HepG2 (cell line): ENCODE data around the gene SAE1. TPM values are rescaled to one million over a fixed set of nuclear protein-coding genes. Genes with fewer than 3 reads are reported as not detected.

ENCODE experiments used
- ATM ChIP-seq: fragments of 450-650 bp; IDR thresholded peaks from 2 replicates; pipeline ENCODE4 v1.7.1; 2017; ENCODE audit warnings: mild to moderate bottlenecking, borderline replicate concordance
- ELF4 ChIP-seq: sonication (generic); formaldehyde crosslinking; IDR thresholded peaks from 2 replicates; pipeline ENCODE4 v1.5.0; 2020; ENCODE audit warnings: missing genetic modification reagents, mild to moderate bottlenecking, moderate library complexity, borderline replicate concordance
- FOXA3 ChIP-seq: IDR thresholded peaks from 2 replicates; pipeline ENCODE4 v1.6.1; 2016; ENCODE audit warnings: missing genetic modification reagents, missing compliant biosample characterization
- FOXK1 ChIP-seq: sonication (generic); formaldehyde crosslinking; IDR thresholded peaks from 2 replicates; pipeline ENCODE4 v1.4.0; 2020; ENCODE audit warnings: low read depth, missing genetic modification reagents, borderline replicate concordance
- KAT2B ChIP-seq: fragments of 150-350 bp; IDR thresholded peaks from 2 replicates; pipeline ENCODE4 v1.6.1; 2014; ENCODE audit warnings: low read depth, low read length, borderline replicate concordance
- MTA1 ChIP-seq: sonication (generic); formaldehyde crosslinking; IDR thresholded peaks from 2 replicates; pipeline ENCODE4 v1.4.0; 2020; ENCODE audit warnings: missing genetic modification reagents, mild to moderate bottlenecking, borderline replicate concordance
- NFE2L1 ChIP-seq: sonication (generic); formaldehyde crosslinking; IDR thresholded peaks from 2 replicates; pipeline ENCODE4 v1.4.0; 2020; ENCODE audit warnings: missing genetic modification reagents, mild to moderate bottlenecking, borderline replicate concordance
- PHF20 ChIP-seq: sonication (generic); formaldehyde crosslinking; IDR thresholded peaks from 2 replicates; pipeline ENCODE4 v1.5.0; 2020; ENCODE audit warnings: mild to moderate bottlenecking, missing genetic modification reagents
- RNF2 ChIP-seq: fragments of 450-650 bp; conservative IDR thresholded peaks from 2 replicates; pipeline ENCODE4 v1.6.1; 2016; ENCODE audit warnings: low read depth
- SAP130 ChIP-seq: IDR thresholded peaks from 2 replicates; pipeline ENCODE4 v1.6.1; 2016; ENCODE audit warnings: low read depth
- XRCC5 ChIP-seq: fragments of 200-400 bp; formaldehyde crosslinking; optimal IDR thresholded peaks from 2 replicates; pipeline ENCODE3; 2017; ENCODE audit warnings: mild to moderate bottlenecking, low read length
- ZNF232 ChIP-seq: sonication (generic); formaldehyde crosslinking; IDR thresholded peaks from 2 replicates; pipeline ENCODE4 v1.4.0; 2020; ENCODE audit warnings: missing genetic modification reagents, borderline replicate concordance
- ZNF331 ChIP-seq: sonication (generic); formaldehyde crosslinking; IDR thresholded peaks from 2 replicates; pipeline ENCODE4 v1.4.0; 2020; ENCODE audit warnings: missing genetic modification reagents
- ZNF33A ChIP-seq: sonication (generic); formaldehyde crosslinking; IDR thresholded peaks from 2 replicates; pipeline ENCODE4 v1.5.1; 2020; ENCODE audit warnings: missing genetic modification reagents, mild to moderate bottlenecking, moderate library complexity, borderline replicate concordance
- ZNF546 ChIP-seq: sonication (generic); formaldehyde crosslinking; conservative IDR thresholded peaks from 2 replicates; pipeline ENCODE4 v1.8.1; 2023; ENCODE audit warnings: mild to moderate bottlenecking, missing genetic modification reagents
- ZNF747 ChIP-seq: sonication (generic); formaldehyde crosslinking; IDR thresholded peaks from 2 replicates; pipeline ENCODE4 v1.8.1; 2023; ENCODE audit warnings: missing genetic modification reagents, mild to moderate bottlenecking, borderline replicate concordance
- polyA plus RNA-seq, 8 experiments: library from polyadenylated mRNA; depleted of rRNA in 3 of 8; stranded (reverse) in 7 of 8; unstranded in 1 of 8; fragments of >200 nt; fragmentation: Illumina TruSeq in 4 of 8; extraction: Trizol in 4 of 8; gene quantifications; 2 replicates each; pipeline versions ENCODE4 v1.2.1 to v1.2.3, GENCODE V29; 2011 to 2016; ENCODE audit warnings: low read depth in 4 of 8, missing spikeins in 1 of 8, mixed read lengths in 1 of 8; ENCODE audit not compliant: insufficient read depth in 1 of 8
- total RNA-seq, 5 experiments: library from RNA; depleted of rRNA; stranded (reverse); fragments of >200 nt; fragmentation: Illumina TruSeq; extraction: Trizol; gene quantifications; 2 replicates each; pipeline ENCODE4 v1.2.3, GENCODE V29; 2016; ENCODE audit warnings: low read depth in 1 of 5
- TF ChIP-seq, protein P1 (sequence below): IDR thresholded peaks from 2 replicates; pipeline ENCODE4 v1.4.0; 2020; ENCODE audit warnings: mild to moderate bottlenecking, missing genetic modification reagents
- TF ChIP-seq, protein P2 (sequence below): sonication (generic); formaldehyde crosslinking; IDR thresholded peaks from 2 replicates; pipeline ENCODE4 v1.4.0; 2020; ENCODE audit warnings: missing genetic modification reagents
- TF ChIP-seq, protein P3 (sequence below): conservative IDR thresholded peaks from 2 replicates; pipeline ENCODE4 v1.6.1; 2018; ENCODE audit warnings: missing genetic modification reagents
- TF ChIP-seq, protein P4 (sequence below): sonication (generic); formaldehyde crosslinking; IDR thresholded peaks from 2 replicates; pipeline ENCODE4 v1.8.1; 2023; ENCODE audit warnings: mild to moderate bottlenecking, inconsistent platforms, moderate library complexity, missing genetic modification reagents, borderline replicate concordance

SAE1 gene
- total and polyA plus RNA-seq, 2 of the 13 experiments (the other 11 are each of a cell fraction or from before 2014, with no cell fraction given), result 87.6 to 197 TPM

DNA sequence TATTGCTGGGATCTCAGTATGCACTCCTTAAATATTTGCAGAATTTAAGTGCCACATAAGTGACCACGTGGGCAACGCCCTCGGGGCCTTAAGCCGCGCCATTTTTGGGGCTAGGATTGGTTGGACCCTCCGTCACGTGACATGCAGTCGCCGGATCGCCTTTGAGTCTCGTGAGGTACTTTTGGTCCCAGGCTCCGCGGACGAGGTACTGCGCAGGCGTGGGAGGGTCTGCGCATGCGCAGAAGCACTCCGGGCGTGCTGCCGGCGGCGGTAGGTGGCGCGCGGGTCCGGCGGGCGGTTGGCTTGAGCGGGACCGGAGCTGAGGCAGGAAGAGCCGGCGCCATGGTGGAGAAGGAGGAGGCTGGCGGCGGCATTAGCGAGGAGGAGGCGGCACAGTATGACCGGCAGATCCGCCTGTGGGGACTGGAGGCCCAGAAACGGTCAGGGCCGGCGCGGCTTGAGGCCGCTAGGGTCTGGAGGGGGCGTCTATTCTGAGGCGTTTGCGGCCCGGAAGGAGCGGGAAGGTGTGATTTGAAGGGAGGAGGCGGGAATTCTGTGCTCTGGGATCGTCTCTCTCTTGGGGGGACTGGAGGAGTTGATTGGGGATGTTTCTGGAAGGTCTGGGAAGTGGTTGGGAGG, at the start of gene SAE1 (continued):
- TF ChIP-seq ZNF331 (CRISPR knock-in tag) (peak; percentile 56), XRCC5 (peak; percentile 17), FOXA3 (peak; percentile 57), ZNF232 (no peak), RNF2 (peak; percentile 76; the same call in 1 of the 2 replicates), KAT2B (no peak), ELF4 (peak; percentile 73; the same call in 1 of the 2 replicates), FOXK1 (peak; percentile 72), NFE2L1 (CRISPR knock-in tag) (no peak), PHF20 (CRISPR knock-in tag) (peak; percentile 81), ZNF747 (CRISPR knock-in tag) (peak; percentile 51; the same call in 1 of the 2 replicates), ZNF33A (CRISPR knock-in tag) (no peak), SAP130 (CRISPR knock-in tag) (peak; percentile 87), MTA1 (CRISPR knock-in tag) (peak; percentile 37; the same call in 1 of the 2 replicates), ZNF546 (no peak; the same call in 1 of the 2 replicates), ATM (no peak)
- TF ChIP-seq, protein P1, sequence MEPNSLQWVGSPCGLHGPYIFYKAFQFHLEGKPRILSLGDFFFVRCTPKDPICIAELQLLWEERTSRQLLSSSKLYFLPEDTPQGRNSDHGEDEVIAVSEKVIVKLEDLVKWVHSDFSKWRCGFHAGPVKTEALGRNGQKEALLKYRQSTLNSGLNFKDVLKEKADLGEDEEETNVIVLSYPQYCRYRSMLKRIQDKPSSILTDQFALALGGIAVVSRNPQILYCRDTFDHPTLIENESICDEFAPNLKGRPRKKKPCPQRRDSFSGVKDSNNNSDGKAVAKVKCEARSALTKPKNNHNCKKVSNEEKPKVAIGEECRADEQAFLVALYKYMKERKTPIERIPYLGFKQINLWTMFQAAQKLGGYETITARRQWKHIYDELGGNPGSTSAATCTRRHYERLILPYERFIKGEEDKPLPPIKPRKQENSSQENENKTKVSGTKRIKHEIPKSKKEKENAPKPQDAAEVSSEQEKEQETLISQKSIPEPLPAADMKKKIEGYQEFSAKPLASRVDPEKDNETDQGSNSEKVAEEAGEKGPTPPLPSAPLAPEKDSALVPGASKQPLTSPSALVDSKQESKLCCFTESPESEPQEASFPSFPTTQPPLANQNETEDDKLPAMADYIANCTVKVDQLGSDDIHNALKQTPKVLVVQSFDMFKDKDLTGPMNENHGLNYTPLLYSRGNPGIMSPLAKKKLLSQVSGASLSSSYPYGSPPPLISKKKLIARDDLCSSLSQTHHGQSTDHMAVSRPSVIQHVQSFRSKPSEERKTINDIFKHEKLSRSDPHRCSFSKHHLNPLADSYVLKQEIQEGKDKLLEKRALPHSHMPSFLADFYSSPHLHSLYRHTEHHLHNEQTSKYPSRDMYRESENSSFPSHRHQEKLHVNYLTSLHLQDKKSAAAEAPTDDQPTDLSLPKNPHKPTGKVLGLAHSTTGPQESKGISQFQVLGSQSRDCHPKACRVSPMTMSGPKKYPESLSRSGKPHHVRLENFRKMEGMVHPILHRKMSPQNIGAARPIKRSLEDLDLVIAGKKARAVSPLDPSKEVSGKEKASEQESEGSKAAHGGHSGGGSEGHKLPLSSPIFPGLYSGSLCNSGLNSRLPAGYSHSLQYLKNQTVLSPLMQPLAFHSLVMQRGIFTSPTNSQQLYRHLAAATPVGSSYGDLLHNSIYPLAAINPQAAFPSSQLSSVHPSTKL (CRISPR knock-in tag), result peak; percentile 81
- TF ChIP-seq, protein P2, sequence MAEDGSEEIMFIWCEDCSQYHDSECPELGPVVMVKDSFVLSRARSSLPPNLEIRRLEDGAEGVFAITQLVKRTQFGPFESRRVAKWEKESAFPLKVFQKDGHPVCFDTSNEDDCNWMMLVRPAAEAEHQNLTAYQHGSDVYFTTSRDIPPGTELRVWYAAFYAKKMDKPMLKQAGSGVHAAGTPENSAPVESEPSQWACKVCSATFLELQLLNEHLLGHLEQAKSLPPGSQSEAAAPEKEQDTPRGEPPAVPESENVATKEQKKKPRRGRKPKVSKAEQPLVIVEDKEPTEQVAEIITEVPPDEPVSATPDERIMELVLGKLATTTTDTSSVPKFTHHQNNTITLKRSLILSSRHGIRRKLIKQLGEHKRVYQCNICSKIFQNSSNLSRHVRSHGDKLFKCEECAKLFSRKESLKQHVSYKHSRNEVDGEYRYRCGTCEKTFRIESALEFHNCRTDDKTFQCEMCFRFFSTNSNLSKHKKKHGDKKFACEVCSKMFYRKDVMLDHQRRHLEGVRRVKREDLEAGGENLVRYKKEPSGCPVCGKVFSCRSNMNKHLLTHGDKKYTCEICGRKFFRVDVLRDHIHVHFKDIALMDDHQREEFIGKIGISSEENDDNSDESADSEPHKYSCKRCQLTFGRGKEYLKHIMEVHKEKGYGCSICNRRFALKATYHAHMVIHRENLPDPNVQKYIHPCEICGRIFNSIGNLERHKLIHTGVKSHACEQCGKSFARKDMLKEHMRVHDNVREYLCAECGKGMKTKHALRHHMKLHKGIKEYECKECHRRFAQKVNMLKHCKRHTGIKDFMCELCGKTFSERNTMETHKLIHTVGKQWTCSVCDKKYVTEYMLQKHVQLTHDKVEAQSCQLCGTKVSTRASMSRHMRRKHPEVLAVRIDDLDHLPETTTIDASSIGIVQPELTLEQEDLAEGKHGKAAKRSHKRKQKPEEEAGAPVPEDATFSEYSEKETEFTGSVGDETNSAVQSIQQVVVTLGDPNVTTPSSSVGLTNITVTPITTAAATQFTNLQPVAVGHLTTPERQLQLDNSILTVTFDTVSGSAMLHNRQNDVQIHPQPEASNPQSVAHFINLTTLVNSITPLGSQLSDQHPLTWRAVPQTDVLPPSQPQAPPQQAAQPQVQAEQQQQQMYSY, result no peak
- TF ChIP-seq, protein P3, sequence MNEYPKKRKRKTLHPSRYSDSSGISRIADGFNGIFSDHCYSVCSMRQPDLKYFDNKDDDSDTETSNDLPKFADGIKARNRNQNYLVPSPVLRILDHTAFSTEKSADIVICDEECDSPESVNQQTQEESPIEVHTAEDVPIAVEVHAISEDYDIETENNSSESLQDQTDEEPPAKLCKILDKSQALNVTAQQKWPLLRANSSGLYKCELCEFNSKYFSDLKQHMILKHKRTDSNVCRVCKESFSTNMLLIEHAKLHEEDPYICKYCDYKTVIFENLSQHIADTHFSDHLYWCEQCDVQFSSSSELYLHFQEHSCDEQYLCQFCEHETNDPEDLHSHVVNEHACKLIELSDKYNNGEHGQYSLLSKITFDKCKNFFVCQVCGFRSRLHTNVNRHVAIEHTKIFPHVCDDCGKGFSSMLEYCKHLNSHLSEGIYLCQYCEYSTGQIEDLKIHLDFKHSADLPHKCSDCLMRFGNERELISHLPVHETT (CRISPR knock-in tag), result 0 out of 2 replicates have a peak, but pooled peaks have one; percentile 19
- TF ChIP-seq, protein P4, sequence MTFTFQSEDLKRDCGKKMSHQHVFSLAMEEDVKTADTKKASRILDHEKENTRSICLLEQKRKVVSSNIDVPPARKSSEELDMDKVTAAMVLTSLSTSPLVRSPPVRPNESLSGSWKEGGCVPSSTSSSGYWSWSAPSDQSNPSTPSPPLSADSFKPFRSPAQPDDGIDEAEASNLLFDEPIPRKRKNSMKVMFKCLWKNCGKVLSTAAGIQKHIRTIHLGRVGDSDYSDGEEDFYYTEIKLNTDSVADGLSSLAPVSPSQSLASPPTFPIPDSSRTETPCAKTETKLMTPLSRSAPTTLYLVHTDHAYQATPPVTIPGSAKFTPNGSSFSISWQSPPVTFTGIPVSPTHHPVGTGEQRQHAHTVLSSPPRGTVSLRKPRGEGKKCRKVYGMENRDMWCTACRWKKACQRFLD (CRISPR knock-in tag), result no peak
